Pancreas (tissue), 10 donors: ENCODE results near the gene IFT20. TPM values are rescaled to one million over a fixed set of nuclear protein-coding genes. Genes with fewer than 3 reads are reported as not detected.
A peak's percentile ranks its signal among the peaks of the same experiment; 100 is the strongest.

Source experiments
- ATAC-seq, 4 donors: fragments of 200-7000 bp; cut with Tn5 transposase; one replicate each; pipeline versions ENCODE4 v1.8.0 to v1.9.1; 2020; ENCODE audit warnings: mild to moderate bottlenecking in 4 of 4, moderate library complexity in 4 of 4
- DNase-seq, 6 donors: peaks; one replicate each; pipeline ENCODE4 v3.0.0-alpha.2; 2020
- FAIRE-seq: peaks from 2 replicates; lab custom pipeline; 2012; peaks lifted over from hg19 to GRCh38; lab: Jason Lieb, UNC
- H3K27ac ChIP-seq, 4 donors: fragments of 200-600 bp; sonication (generic); 1 replicate in 3 of 4; 2 replicates in 1 of 4; pipeline versions ENCODE4 v1.5.0 to v1.8.0; 2020
- H3K27me3 ChIP-seq, 4 donors: fragments of 200-600 bp; one replicate each; pipeline ENCODE4 v1.8.0; 2021
- H3K36me3 ChIP-seq, 3 donors: fragments of 200-600 bp; sonication (generic) in 1 of 3; one replicate each; pipeline versions ENCODE4 v1.5.0 to v1.8.0; 2020 to 2021
- H3K4me1 ChIP-seq, 3 donors: fragments of 200-600 bp; one replicate each; pipeline ENCODE4 v1.8.0; 2021
- H3K4me3 ChIP-seq, 4 donors: fragments of 200-600 bp; sonication (generic) in 2 of 4; one replicate each; pipeline versions ENCODE4 v1.5.0 to v1.8.0; 2020 to 2021
- H3K9me3 ChIP-seq, 4 donors: fragments of 200-600 bp; one replicate each; pipeline ENCODE4 v1.8.0; 2021
- WGBS, 2 donors: extraction: QIAGEN DNeasy Blood & Tissue Kit; methylation state at CpG; one replicate each; pipeline ENCODE4 v1.1.7; 2013; 5-methylcytosine and 5-hydroxymethylcytosine counted together
- intact Hi-C, 3 donors: fragments of 100-400 bp; cut with DNase I; formaldehyde crosslinking; loops; one replicate each; pipeline versions ENCODE4 v1.11.1 to v1.14.2; 2022
- polyA plus RNA-seq, 2 donors: library from polyadenylated mRNA; stranded (reverse); fragments of 200-250 nt; gene quantifications; one replicate each; pipeline ENCODE4 v1.2.3, GENCODE V29; 2013
- total RNA-seq, 6 donors: library from RNA; stranded (reverse); fragmentation: NEBNext Ultra II Directional in 4 of 6; extraction: Animal tissue kit (Norgen Biotek cat#: 25700) in 4 of 6; gene quantifications; one replicate each; pipeline versions ENCODE4 v1.2.1 to v1.2.4, GENCODE V29; 2021 to 2023
- TF ChIP-seq, protein P1 (sequence below), 4 donors: fragments of 200-600 bp; sonication (generic) in 3 of 4; IDR thresholded peaks; one replicate each; pipeline versions ENCODE4 v1.5.0 to v1.8.0; 2021; ENCODE audit warnings: antibody characterized with exemption in 4 of 4
- donor health status: healthy with polysubstance abuse.
- donor health status: DM: no; HTN: no; CAD: no; lungs with moderate emphysema.
- donor health status: DM: no; HTN: no; CAD: no.
- donor health status: control.
- donor health status: control.
- donor health status: Bipolar disorder and iron deficiency.
- donor health status: DM: yes; HTN: yes; CAD: no.
- donor health status: DM: no; HTN: no; CAD: no.
- donor health status: DM: no; HTN: no; CAD: no.
- donor health status: DM: yes; HTN: yes; CAD: no.

Gene IFT20
- total RNA-seq (10 to 100 TPM; 42.3 to 52.4 (median 48.0) TPM), polyA plus RNA-seq (10 to 100 TPM; 65.8 to 79.0 TPM)

DNA sequence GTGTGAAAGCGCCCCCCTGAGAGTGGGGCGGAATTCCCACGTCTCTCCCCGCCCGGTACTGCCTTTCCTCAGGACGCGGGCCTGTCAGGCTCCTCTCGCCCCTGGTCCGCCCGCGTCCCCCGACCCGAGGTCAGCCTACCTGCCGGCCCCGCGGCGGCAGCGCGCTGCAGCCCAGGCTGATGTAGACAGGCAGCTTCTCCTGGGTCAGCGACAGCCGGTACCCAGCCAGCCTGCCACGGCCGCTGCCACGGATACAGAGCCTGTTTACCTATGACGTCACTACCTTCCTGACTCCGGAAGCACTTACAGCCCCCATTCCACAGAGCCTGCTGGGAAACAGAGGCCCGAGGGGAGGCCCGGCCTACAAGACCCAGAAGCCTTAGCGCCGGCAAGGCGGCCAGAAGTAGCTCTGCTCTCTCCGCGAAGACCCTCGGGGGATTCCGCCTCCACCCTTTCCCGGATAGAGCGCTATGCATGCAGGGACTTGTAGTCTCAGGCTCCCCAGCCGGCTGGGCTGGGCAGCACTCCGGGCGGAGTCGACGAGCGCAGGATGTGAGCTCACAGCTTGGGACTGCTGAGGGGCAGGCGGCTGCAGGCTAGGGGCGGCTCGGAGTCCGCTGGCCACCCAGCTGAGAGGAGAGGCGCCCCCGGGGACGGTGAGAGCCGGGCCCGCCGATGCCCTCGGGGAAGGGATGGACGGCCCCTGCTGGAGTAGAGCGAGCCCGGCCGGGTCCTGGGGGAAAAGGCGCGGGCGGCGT, at the start of gene IFT20, which contains the start of gene TNFAIP1:
TSS of gene IFT20 (minus strand) at position 272 of the 758 bp plus-strand sequence. CDS start 3,487 bp downstream, outside the sequence.
TSS of gene TNFAIP1 (plus strand) at position 561 of the 758 bp plus-strand sequence. CDS start 3,761 bp downstream, outside the sequence.
- Histone ChIP-seq H3K36me3 (peaks cover 0 to 10% (median 0%) of the 10 kb centered on the region in 3 donors), H3K27me3 (no peaks in the 10 kb centered on the region), H3K9me3 (no peaks in the 10 kb centered on the region), H3K4me3 (peak within 1 kb of the TSS; percentile 63 to 94 (median 88)), H3K4me1 (peaks cover 12 to 45% (median 35%) of the 10 kb centered on the region in 3 donors), H3K27ac (peak within 1 kb of the TSS; percentile 86 to 98 (median 97))
- 0 to 1% methylated on average over 54 to 62 of the region's 62 CpGs for WGBS, 2 donors
- ATAC-seq (peak; percentile 87 to 92 (median 90)), FAIRE-seq (peak; percentile 91), DNase-seq (peak; percentile 94 to 100 (median 99))
- TF ChIP-seq, protein P1, sequence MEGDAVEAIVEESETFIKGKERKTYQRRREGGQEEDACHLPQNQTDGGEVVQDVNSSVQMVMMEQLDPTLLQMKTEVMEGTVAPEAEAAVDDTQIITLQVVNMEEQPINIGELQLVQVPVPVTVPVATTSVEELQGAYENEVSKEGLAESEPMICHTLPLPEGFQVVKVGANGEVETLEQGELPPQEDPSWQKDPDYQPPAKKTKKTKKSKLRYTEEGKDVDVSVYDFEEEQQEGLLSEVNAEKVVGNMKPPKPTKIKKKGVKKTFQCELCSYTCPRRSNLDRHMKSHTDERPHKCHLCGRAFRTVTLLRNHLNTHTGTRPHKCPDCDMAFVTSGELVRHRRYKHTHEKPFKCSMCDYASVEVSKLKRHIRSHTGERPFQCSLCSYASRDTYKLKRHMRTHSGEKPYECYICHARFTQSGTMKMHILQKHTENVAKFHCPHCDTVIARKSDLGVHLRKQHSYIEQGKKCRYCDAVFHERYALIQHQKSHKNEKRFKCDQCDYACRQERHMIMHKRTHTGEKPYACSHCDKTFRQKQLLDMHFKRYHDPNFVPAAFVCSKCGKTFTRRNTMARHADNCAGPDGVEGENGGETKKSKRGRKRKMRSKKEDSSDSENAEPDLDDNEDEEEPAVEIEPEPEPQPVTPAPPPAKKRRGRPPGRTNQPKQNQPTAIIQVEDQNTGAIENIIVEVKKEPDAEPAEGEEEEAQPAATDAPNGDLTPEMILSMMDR (IDR thresholded peaks at IDR 0.05), result no peak
- intact Hi-C loops, result no loop called here

DNA sequence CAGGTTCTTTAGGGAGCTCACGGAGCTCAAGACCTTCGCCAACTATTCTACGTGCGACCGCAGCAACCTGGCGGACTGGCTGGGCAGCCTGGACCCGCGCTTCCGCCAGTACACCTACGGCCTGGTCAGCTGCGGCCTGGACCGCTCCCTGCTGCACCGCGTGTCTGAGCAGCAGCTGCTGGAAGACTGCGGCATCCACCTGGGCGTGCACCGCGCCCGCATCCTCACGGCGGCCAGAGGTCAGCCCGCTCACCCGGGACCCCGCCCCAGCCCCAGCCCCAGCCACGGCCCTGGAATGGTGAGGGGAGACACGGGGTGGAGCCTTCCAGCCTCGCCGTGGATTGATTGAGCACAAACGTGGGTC, 49.7 kb upstream of the IFT20 start:
- intact Hi-C loops, result no loop called here
- Histone ChIP-seq H3K27me3 (no peaks in the 10 kb centered on the region), H3K27ac (peak overlapping the region; percentile 51 to 80 (median 65)), H3K9me3 (no peaks in the 10 kb centered on the region), H3K36me3 (peaks cover 0 to 19% (median 10%) of the 10 kb centered on the region in 3 donors), H3K4me3 (peak overlapping the region; percentile 53 to 66 (median 64)), H3K4me1 (peaks cover 0 to 7% (median 0%) of the 10 kb centered on the region in 3 donors)
- ATAC-seq (peak; percentile 67 to 77 (median 71)), FAIRE-seq (no peak), DNase-seq (peak; percentile 36 to 84 (median 57))
- 3 to 7% methylated on average over 26 to 29 of the region's 29 CpGs for WGBS, 2 donors
- TF ChIP-seq, protein P1 (IDR thresholded peaks at IDR 0.05), result no peak

DNA sequence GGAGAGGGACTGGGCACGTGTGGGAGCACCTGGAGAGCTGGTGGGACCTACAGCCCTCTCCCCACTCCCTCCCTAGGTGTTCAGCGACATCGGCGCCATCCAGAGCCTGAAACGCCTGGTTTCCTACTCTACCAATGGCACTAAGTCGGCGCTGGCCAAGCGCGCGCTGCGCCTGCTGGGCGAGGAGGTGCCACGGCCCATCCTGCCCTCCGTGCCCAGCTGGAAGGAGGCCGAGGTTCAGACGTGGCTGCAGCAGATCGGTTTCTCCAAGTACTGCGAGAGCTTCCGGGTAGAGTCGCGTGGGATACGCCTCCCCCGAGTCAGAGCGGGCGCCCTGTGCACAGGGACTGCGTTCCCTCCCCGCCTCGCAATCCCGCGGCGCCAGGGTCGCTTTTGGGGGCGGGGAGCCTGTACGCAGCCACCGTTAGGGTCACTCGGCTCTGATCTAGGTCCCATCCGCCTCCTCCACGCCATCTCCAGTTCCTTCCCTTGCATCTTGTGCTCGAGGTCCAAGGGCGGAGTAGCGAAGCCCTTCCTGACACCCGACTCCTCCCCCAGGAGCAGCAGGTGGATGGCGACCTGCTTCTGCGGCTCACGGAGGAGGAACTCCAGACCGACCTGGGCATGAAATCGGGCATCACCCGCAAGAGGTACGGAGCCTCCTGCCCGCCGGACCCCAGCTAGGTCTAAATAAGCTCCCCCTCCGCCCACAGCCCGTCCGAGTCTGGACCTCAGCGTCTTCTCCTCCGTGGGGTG, 49.2 kb upstream of the IFT20 start:
- intact Hi-C loops, result no loop called here
- ATAC-seq, result peak; percentile 93 to 96 (median 94)

GRCh38 chr17:28381141-28381825, 46.0 kb upstream of the IFT20 start:
- TF ChIP-seq, protein P1 (IDR thresholded peaks at IDR 0.05), result no peak
- H3K36me3 ChIP-seq, result no peaks in the 10 kb centered on the region
- no peaks in the 10 kb centered on the region for H3K27me3 ChIP-seq
- DNase-seq, result no peak
- no peak overlapping the region for H3K27ac ChIP-seq
- 39 to 40% methylated on average over 69 to 72 of the region's 72 CpGs for WGBS, 2 donors
- no peak for FAIRE-seq
- H3K9me3 ChIP-seq, result no peaks in the 10 kb centered on the region
- intact Hi-C loops, result no loop called here
- H3K4me3 ChIP-seq, result no peak overlapping the region
- ATAC-seq, result no peak
- H3K4me1 ChIP-seq, result peaks cover 0 to 5% (median 0%) of the 10 kb centered on the region in 3 donors

More for the DNA sequence above, 49.2 kb upstream of the IFT20 start:
- H3K36me3 ChIP-seq, result peaks cover 0 to 14% (median 10%) of the 10 kb centered on the region in 3 donors
- H3K27ac ChIP-seq, result peak overlapping the region; percentile 51 to 80 (median 65)
- TF ChIP-seq, protein P1 (IDR thresholded peaks at IDR 0.05), result no peak
- FAIRE-seq, result no peak
- no peaks in the 10 kb centered on the region for H3K9me3 ChIP-seq
- WGBS, 2 donors, result 3 to 7% methylated on average over 56 of the region's 56 CpGs
- peak overlapping the region; percentile 53 to 66 (median 64) for H3K4me3 ChIP-seq
- H3K4me1 ChIP-seq, result peaks cover 0 to 7% (median 0%) of the 10 kb centered on the region in 3 donors
- no peaks in the 10 kb centered on the region for H3K27me3 ChIP-seq
- DNase-seq, result peak; percentile 87 to 96 (median 90)
